Measurements from ENCODE around the gene MAGI2.

Gene MAGI2

DNA sequence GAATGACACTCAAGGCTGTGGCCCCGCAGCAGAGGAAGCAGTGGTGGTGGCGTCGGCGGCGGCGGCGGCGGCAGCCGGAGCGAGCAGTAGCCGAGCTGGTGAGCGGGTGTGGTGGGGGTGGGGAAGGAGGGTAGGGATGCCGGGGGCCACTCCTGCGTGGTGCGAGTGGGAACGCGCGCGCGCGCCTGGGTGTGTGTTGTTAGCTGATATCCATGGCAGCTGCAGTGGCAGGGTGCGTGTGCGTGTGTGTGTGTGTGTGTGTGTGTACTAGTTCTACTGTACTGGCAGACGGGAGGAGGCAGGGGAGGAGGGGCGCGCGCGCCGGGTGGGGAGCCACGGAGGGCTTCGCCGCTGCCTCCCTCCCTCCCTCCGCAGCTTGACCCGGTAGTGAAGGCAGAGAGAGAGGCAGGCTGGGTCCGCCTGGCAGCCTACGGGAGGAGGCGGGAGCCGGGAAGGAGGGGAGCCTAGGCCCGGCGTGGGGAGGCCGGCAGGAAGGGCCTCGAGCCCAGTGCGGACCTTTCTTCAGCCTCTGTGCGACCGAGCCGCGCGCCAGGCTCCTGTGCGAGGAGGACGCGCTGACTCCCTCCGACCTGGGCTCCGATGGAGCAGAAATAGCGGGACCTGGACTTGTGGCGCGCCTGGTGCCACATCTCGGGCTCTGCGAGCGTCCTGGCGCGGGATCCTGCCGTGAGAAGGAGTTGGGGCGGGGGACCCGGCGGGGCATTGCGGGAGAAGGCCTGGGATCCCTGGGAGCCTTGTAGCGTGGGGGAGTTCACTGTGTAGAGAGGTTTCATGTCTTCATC, at the start of gene MAGI2:
TSS of gene MAGI2 (minus strand) at position 110 of the 803 bp plus-strand sequence. CDS start 347 bp downstream, outside the sequence.
- no peak for DNase-seq

- no peak for DNase-seq
These were observed 48.7 kb upstream of the MAGI2 start for GRCh38 chr7:79502151-79502550.

- DNase-seq, result no peak
These were observed 47.3 kb upstream of the MAGI2 start for GRCh38 chr7:79500759-79501158.

DNA sequence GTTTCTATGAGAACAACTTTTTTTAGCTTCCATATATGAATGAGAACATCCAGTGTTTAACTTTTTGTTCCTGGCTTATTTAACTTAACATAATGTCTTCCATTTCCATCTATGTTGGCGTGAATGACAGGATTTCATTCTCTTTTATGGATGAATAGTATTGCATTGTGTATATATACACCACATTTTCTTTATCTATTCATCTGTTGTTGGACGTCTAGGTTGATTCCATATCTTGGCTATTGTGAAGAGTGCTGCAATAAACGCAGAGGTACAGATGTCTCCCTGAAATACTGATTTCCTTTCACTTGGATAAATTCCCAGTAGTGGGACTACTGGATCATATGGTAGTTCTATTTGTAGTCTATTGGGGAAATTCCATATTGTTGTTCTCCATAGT, 44.3 kb upstream of the MAGI2 start:
- no peak for DNase-seq

GRCh38 chr7:79495544-79496272, 42.2 kb upstream of the MAGI2 start:
- no peak for DNase-seq

- no peak for DNase-seq
These were observed 40.6 kb upstream of the MAGI2 start for GRCh38 chr7:79494046-79494445.

DNA sequence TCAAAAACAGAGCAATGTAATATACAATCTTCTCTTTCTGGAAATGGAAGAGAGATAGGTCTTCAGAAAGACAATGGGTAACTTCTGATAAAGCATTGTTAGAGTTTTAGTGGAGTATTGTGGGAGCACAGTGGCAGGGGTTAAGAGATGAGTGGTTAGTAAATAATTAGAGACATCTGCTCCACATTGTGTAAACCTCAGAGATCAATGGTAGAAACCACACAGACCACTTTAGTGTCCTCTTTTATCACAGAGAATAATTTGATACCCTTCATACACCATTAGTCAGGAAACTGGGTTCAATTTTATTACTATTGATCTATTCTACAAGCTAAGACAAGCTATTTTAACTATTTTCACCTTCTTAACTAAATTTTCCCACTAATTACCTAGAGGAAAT, 35.9 kb upstream of the MAGI2 start:
- DNase-seq, result no peak

GRCh38 chr7:79478386-79478785, 24.9 kb upstream of the MAGI2 start:
- peak; percentile 7 for DNase-seq

GRCh38 chr7:79475455-79475854, 22.0 kb upstream of the MAGI2 start:
- no peak for DNase-seq

DNA sequence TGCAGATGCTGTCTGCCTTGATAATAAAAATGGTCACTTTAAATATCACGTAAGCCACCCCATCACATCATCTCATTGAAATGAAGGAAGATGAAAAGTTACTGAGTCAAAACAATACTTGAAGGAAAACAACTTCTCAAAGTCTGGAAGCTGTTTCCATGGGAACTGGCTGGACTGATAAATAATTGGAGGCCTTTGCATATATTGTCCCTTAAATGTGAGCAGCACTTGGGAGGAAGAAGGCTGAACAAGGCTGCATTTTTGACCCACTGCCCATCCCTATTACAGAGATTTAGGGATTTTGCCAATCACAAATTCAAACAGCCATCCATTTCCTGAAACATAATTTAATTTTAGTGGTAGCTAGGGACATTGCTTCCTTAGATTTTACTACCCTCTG, 18.2 kb upstream of the MAGI2 start:
- DNase-seq, result no peak

DNA sequence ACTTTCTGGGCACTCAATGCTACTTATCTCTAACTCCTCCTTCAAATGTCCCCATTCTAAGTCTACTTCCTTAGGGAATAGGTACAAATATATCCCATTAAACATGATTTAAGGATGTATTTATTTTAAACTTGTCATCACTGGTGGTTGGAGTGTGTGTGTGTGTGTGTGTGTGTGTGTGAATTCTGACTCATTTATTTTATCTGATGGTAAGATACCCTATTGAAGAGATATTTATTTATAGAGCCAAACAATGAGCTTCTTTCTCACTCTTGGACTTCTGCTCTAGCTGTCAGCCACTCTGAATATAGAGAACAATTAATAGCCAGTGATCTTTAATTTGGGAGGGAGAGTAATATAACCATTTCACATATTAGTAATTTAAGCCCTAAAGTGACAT, 17.8 kb upstream of the MAGI2 start:
- DNase-seq, result no peak

DNA sequence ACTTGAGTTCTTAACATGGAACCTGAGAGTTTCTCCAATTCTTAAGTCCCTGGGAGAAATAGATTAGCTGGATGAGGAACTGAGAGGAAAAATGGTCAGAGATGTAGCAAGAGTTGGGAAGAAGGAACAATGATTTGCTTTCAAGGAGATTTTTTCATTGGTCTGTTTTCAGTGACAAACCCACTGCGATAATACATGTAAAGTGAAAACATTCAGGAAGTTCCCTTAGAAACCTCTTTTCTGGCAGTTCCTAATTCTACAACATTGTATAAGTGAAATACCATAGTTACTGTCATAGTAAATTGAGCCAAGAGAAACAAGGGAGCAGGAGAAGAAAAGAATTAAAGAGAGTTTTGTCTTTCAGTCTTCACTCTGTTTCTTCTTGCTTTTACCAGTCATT, 12.1 kb upstream of the MAGI2 start:
- no peak for DNase-seq

DNA sequence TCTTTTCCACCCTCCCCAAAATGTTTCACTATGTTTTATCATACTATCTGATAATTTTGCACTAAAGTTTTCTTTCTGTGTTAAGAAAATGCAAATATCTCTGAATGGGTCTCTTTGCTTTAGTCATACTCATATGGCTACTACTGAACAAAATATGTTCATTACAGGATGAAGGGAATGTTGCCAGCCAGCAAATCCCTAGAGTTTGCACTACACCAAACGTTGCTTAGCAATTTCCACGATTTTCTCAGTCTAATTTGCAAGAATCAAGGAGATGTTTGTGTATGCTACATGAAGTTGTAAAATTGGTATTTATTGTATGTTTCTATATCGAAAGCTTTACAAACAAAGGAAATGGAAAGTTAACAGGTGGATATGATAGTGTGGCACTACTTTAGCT, 10.6 kb upstream of the MAGI2 start:
- DNase-seq, result no peak

DNA sequence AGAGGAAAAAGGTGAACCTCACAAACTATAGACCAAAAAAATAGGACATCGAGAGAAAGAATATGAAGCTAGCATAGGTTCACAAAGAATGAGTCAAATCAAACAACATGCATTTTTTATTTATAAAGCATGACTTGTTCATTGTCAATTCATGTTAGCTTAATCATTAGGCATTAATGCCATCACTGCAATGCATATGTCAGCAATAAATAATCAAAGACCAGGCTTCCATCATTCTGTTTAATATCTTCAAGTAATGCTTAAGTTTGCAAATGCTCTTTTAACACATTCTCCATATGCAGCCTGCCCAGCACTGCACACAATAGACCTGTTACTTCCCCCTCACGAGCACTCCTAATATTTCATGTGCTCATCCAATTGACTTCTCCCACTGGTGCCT, 8.9 kb upstream of the MAGI2 start:
- no peak for DNase-seq

GRCh38 chr7:79461660-79462059, 8.2 kb upstream of the MAGI2 start:
- no peak for DNase-seq

DNA sequence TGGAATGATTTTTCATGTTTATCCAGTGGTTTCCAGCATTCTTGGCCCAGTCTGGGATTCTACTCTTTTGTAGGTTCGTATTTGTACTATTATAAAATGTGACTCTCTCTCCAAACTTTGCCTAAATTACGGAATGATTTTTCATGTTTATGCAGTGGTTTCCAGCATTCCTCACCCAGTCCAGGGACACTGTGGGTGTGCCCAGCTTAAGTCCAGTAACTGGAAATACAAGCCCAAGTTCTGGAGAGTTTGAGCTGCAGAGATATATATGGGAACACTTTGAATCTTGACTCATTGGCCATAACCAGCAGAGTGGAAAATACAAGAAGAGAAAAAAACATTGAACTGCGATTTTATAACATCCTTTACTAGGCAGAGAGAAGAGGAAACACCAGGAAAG, 5.9 kb upstream of the MAGI2 start:
- no peak for DNase-seq

- DNase-seq, result no peak
These were observed 5.3 kb upstream of the MAGI2 start for GRCh38 chr7:79458796-79459195.

DNA sequence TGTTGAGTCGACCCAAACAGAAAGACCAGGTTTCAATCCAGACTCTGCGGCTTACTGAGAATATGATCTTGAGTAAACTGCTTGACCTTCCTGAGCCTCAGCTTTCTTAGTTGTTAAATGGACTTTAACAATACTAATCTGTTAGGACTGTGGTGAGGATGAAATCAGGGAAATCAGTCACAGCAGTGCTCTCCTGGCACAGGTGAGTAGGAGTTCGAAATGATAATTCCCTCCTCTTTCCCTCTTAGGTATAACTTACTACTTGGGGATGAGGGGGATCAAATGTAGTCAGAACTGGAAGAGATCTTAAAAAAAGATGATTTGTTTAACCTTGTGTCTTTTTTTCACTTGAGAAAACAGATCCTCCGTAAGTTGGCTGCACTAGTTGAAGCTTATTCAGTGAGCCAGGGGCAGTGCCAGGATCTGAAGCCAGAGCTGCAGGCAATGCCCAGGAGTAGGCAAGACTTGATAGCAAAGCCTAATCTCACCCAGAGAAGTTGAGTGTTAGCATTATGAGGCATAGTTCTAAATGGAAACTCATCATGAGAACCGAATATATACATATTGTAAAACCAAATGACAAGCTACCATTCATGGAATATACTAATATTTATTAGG, 1.8 kb upstream of the MAGI2 start:
- DNase-seq, result no peak

GRCh38 chr7:79454361-79454960, 994 bp upstream of the MAGI2 start:
- no peak for DNase-seq

GRCh38 chr7:79453266-79453557, 255 bp downstream of the MAGI2 start:
- DNase-seq, result no peak

- DNase-seq, result no peak
These were observed 787 bp downstream of the MAGI2 start for GRCh38 chr7:79452495-79453265.

DNA sequence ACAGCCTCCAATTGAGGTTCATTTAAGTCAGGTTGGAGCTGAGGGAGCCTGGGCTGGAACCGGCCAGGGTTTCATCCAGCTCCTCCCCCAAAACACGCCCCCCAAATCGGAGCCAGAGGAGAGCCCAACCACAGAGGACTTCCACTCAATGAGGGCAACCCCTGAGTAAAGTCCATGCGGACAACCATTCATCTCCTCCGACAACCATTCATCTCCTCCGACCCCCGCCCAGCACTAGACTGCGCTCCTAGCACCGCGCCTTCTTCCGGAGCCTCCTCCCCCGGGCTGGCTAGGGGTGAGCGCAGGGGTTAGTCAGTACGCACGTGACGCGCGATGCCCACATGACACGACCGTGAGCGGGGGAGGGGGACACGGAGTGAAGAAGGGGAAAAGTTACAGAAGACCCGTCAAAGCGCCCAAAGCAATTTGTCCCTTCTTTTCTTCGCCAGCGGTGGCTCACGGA, 1.4 kb downstream of the MAGI2 start:
- no peak for DNase-seq

DNA sequence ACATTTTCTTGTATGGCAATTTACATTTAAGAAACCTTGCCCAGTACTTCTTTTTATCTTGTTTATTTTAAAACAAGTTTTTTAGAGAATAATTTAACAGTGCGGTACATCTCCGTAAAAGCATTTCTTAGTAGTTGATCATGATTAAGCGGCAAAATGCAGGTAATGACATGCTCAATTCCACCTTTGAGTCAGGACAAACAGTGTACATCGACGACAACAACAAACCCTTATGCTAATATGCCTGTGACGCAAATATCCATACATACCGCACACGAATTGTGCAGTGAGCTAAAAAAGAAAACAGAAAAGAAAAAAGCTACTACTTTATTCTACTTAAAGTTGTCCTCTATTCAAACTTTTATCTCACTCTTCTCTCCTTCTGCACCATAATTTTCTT, 1.9 kb downstream of the MAGI2 start:
- DNase-seq, result no peak
